ENCODE data around the gene FAM161A. TPM values are rescaled to one million over a fixed set of nuclear protein-coding genes. Genes with fewer than 3 reads are reported as not detected.
A peak's percentile ranks its signal among the peaks of the same experiment; 100 is the strongest.
"Not testable (repeated sequence)": the region's sequence is repeated elsewhere in the genome, so short reads cannot be mapped to it uniquely, and the experiment has no call there.

FAM161A gene
- total and polyA plus RNA-seq, 7 donors, result 0.72 to 3.3 (median 2.0) TPM

- no peaks in the 10 kb centered on the region for H3K27me3 ChIP-seq (ENCODE audit: insufficient read depth in 3 of 3, low read length in 2 of 3)
- H3K36me3 ChIP-seq (ENCODE audit: insufficient read depth in 1 of 2, low read depth in 1 of 2), result no peaks in the 10 kb centered on the region
- peak overlapping the region; percentile 8 for H3K4me3 ChIP-seq
- DNase-seq, result no peak
- H3K4me1 ChIP-seq, result no peaks in the 10 kb centered on the region
- no peak overlapping the region for H3K27ac ChIP-seq
- ATAC-seq, result peak; percentile 44 to 60 (median 48)
- intact Hi-C loops (cut with DNase I), result loop anchor here in 1 of 2 donors (5.0 kb wide), 1 partner anchor 1741 kb away; no protein-coding TSS in a partner anchor
- 51 to 61% (median 55%) methylated on average over 20 of the region's 20 CpGs for WGBS, 3 donors
- no peaks in the 10 kb centered on the region for H3K9me3 ChIP-seq
- TF ChIP-seq, protein P1, sequence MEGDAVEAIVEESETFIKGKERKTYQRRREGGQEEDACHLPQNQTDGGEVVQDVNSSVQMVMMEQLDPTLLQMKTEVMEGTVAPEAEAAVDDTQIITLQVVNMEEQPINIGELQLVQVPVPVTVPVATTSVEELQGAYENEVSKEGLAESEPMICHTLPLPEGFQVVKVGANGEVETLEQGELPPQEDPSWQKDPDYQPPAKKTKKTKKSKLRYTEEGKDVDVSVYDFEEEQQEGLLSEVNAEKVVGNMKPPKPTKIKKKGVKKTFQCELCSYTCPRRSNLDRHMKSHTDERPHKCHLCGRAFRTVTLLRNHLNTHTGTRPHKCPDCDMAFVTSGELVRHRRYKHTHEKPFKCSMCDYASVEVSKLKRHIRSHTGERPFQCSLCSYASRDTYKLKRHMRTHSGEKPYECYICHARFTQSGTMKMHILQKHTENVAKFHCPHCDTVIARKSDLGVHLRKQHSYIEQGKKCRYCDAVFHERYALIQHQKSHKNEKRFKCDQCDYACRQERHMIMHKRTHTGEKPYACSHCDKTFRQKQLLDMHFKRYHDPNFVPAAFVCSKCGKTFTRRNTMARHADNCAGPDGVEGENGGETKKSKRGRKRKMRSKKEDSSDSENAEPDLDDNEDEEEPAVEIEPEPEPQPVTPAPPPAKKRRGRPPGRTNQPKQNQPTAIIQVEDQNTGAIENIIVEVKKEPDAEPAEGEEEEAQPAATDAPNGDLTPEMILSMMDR (IDR thresholded peaks at IDR 0.05), result no peak
Observed at GRCh38 chr2:61816480-61817355, 37.1 kb downstream of the FAM161A start.

DNA sequence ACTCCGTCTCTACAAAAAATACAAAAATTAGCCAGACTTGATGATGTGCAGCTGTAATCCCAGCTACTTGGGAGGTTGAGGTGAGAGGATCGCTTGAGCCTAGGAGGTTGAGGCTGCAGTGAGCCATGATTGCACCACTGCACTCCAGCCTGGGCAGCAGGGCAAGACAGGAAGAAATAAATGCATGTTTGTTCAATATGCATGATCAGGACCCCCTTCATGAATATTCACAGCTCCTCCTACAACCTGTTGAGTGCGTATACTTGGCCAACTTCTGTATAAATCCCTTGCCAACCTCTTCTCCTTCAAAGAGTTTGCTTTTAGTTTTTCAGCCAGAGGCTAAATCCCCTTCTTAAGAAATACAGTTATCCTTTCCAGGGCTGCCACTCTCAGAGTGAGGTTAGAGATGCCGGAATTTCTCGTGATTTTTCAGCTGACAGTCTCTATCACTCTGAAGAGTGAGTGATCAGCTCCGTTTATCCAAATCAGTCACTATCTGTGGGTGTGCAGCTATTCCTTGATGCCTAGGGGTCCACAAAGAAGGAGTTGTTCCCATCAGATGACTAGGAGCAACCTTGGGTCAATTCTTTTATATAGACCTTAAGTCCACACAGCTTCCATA lies 39.2 kb downstream of the FAM161A start:
- TF ChIP-seq, protein P1 (IDR thresholded peaks at IDR 0.05), result no peak
- Histone ChIP-seq H3K4me3 (no peak overlapping the region), H3K9me3 (no peaks in the 10 kb centered on the region), H3K27ac (no peak overlapping the region), H3K36me3 (ENCODE audit: insufficient read depth in 1 of 2, low read depth in 1 of 2) (no peaks in the 10 kb centered on the region), H3K4me1 (no peaks in the 10 kb centered on the region), H3K27me3 (ENCODE audit: insufficient read depth in 3 of 3, low read length in 2 of 3) (no peaks in the 10 kb centered on the region)
- ATAC-seq (no peak), DNase-seq (no peak)
- intact Hi-C loops (cut with DNase I), result loop anchor here in 1 of 2 donors (5.0 kb wide), 1 partner anchor 1743 kb away; no protein-coding TSS in a partner anchor
- 82 to 84% (median 82%) methylated on average over 6 of the region's 6 CpGs for WGBS, 3 donors

GRCh38 chr2:61813314-61813713 lies 40.5 kb downstream of the FAM161A start:
- H3K36me3 ChIP-seq (ENCODE audit: insufficient read depth in 1 of 2, low read depth in 1 of 2); H3K27me3 ChIP-seq (ENCODE audit: insufficient read depth in 3 of 3, low read length in 2 of 3); H3K4me1 ChIP-seq; H3K9me3 ChIP-seq; intact Hi-C loops (cut with DNase I); DNase-seq; H3K4me3 ChIP-seq; H3K27ac ChIP-seq; ATAC-seq: not testable (repeated sequence)
- 86 to 98% (median 86%) methylated on average over 3 of the region's 3 CpGs for WGBS, 3 donors

GRCh38 chr2:61811821-61812220 lies 42.0 kb downstream of the FAM161A start:
- DNase-seq (no peak), ATAC-seq (no peak)
- 59 to 73% (median 71%) methylated on average over 3 of the region's 3 CpGs for WGBS, 3 donors
- Histone ChIP-seq H3K4me3 (no peak overlapping the region), H3K27me3 (ENCODE audit: insufficient read depth in 3 of 3, low read length in 2 of 3) (no peaks in the 10 kb centered on the region), H3K36me3 (ENCODE audit: insufficient read depth in 1 of 2, low read depth in 1 of 2) (no peaks in the 10 kb centered on the region), H3K9me3 (no peaks in the 10 kb centered on the region), H3K27ac (no peak overlapping the region), H3K4me1 (no peaks in the 10 kb centered on the region)
- intact Hi-C loops (cut with DNase I), result no loop called here
- TF ChIP-seq, protein P1 (IDR thresholded peaks at IDR 0.05), result no peak

DNA sequence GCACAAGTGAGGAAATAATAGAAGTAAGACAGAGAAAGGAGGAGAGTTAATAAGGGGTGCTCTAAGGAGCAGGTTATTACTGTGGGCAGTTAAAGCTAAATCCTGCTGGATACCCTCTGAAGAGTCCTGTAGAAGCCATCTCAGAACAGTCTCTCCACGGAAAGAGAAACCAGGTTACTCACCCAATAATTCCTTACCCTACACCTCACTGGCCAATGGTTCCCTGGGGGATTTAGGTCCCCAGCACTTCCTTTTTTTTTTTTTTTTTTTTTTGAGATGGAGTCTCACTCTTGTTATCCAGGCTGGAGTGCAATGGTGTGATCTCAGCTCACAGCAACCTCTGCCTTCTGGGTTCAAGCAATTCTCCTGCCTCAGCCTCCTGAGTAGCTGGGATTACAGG lies 43.7 kb downstream of the FAM161A start:
- DNase-seq; H3K36me3 ChIP-seq (ENCODE audit: insufficient read depth in 1 of 2, low read depth in 1 of 2); H3K27me3 ChIP-seq (ENCODE audit: insufficient read depth in 3 of 3, low read length in 2 of 3); H3K4me1 ChIP-seq; ATAC-seq; intact Hi-C loops (cut with DNase I); H3K4me3 ChIP-seq; H3K27ac ChIP-seq; H3K9me3 ChIP-seq: not testable (repeated sequence)
- WGBS, 3 donors, result 86 to 92% (median 91%) methylated on average over 1 of the region's 1 CpG

- H3K9me3 ChIP-seq; H3K27me3 ChIP-seq (ENCODE audit: insufficient read depth in 3 of 3, low read length in 2 of 3); H3K4me3 ChIP-seq; ATAC-seq; DNase-seq; H3K36me3 ChIP-seq (ENCODE audit: insufficient read depth in 1 of 2, low read depth in 1 of 2); intact Hi-C loops (cut with DNase I); H3K27ac ChIP-seq; H3K4me1 ChIP-seq: not testable (repeated sequence)
- WGBS, 3 donors, result 76 to 86% (median 78%) methylated on average over 5 of the region's 5 CpGs
Observed at GRCh38 chr2:61808693-61809092, 45.2 kb downstream of the FAM161A start.
